WTC11 (cell line): ENCODE measurements around the gene SYNPO2. TPM values are rescaled to one million over a fixed set of nuclear protein-coding genes. Genes with fewer than 3 reads are reported as not detected.

Experiments
- ATAC-seq: fragments of 200-7000 bp; cut with Tn5 transposase; 2 replicates; pipeline ENCODE4 v1.10.0; 2021; ENCODE audit warnings: mild to moderate bottlenecking, moderate library complexity
- CTCF ChIA-PET: fragments of 300-600 bp; sonication (Branson Sonifier 250); formaldehyde crosslinking; loops from one replicate; lab custom pipeline; 2021; ENCODE audit warnings: antibody characterized with exemption; lab: Charles Lee
- POLR2A ChIA-PET: fragments of 350-600 bp; sonication (Branson Sonifier 250); formaldehyde crosslinking; loops from one replicate; lab custom pipeline; 2021; ENCODE audit warnings: antibody characterized with exemption; lab: Charles Lee
- DNase-seq: peaks from one replicate; pipeline ENCODE4 v3.0.0; 2021; ENCODE audit warnings: low spot score
- H3K27ac Mint-ChIP-seq: 2 replicates; pipeline ENCODE4 v1.8.0; 2021; ENCODE audit warnings: mixed read lengths
- H3K27me3 Mint-ChIP-seq: 2 replicates; pipeline ENCODE4 v1.8.0; 2021; ENCODE audit warnings: low read depth, mild to moderate bottlenecking, moderate library complexity, mixed read lengths
- H3K36me3 Mint-ChIP-seq: 2 replicates; pipeline ENCODE4 v1.8.0; 2021; ENCODE audit warnings: mixed read lengths
- H3K4me1 Mint-ChIP-seq: 2 replicates; pipeline ENCODE4 v1.8.0; 2022; ENCODE audit warnings: mixed read lengths
- H3K4me3 Mint-ChIP-seq: 2 replicates; pipeline ENCODE4 v1.8.0; 2021; ENCODE audit warnings: mild to moderate bottlenecking, moderate library complexity, mixed read lengths
- H3K9me3 Mint-ChIP-seq: 2 replicates; pipeline ENCODE4 v1.8.0; 2021; ENCODE audit warnings: mixed read lengths
- AFF4 ChIP-seq: sonication (generic); formaldehyde crosslinking; IDR thresholded peaks from 2 replicates; pipeline ENCODE4 v1.8.1; 2023; ENCODE audit warnings: mild to moderate bottlenecking, missing genetic modification reagents, borderline replicate concordance
- CBFB ChIP-seq: sonication (generic); formaldehyde crosslinking; IDR thresholded peaks from 2 replicates; pipeline ENCODE4 v1.8.1; 2022; ENCODE audit warnings: mild to moderate bottlenecking, low read depth, missing genetic modification reagents
- CREM ChIP-seq: sonication (generic); formaldehyde crosslinking; IDR thresholded peaks from 2 replicates; pipeline ENCODE4 v1.8.1; 2022; ENCODE audit warnings: mild to moderate bottlenecking, missing genetic modification reagents, moderate library complexity
- GTF2I ChIP-seq: fragments of 250-450 bp; sonication (Bioruptor Pico); conservative IDR thresholded peaks from 2 replicates; pipeline ENCODE4 v1.4.0; 2021; ENCODE audit warnings: mild to moderate bottlenecking
- JUN ChIP-seq: sonication (generic); formaldehyde crosslinking; IDR thresholded peaks from 2 replicates; pipeline ENCODE4 v1.8.0; 2023; ENCODE audit warnings: mild to moderate bottlenecking, missing genetic modification reagents
- OVOL2 ChIP-seq: fragments of 250-450 bp; sonication (Bioruptor Pico); IDR thresholded peaks from 2 replicates; pipeline ENCODE4 v1.9.0; 2021; ENCODE audit warnings: mild to moderate bottlenecking, borderline replicate concordance
- RORB ChIP-seq: fragments of 250-450 bp; sonication (Bioruptor Pico); IDR thresholded peaks from 2 replicates; pipeline ENCODE4 v1.9.0; 2021; ENCODE audit warnings: mild to moderate bottlenecking
- TEAD1 ChIP-seq: sonication (generic); formaldehyde crosslinking; IDR thresholded peaks from 2 replicates; pipeline ENCODE4 v1.8.0; 2022; ENCODE audit warnings: mild to moderate bottlenecking, missing genetic modification reagents
- TEAD4 ChIP-seq: sonication (generic); formaldehyde crosslinking; IDR thresholded peaks from 2 replicates; pipeline ENCODE4 v1.8.0; 2022; ENCODE audit warnings: mild to moderate bottlenecking, missing genetic modification reagents
- TP53 ChIP-seq: sonication (generic); formaldehyde crosslinking; IDR thresholded peaks from 2 replicates; pipeline ENCODE4 v1.8.1; 2023; ENCODE audit warnings: mild to moderate bottlenecking, missing genetic modification reagents
- ZMAT4 ChIP-seq: fragments of 250-450 bp; sonication (Bioruptor Pico); IDR thresholded peaks from 2 replicates; pipeline ENCODE4 v1.9.0; 2021; ENCODE audit warnings: mild to moderate bottlenecking
- ZNF219 ChIP-seq: sonication (generic); formaldehyde crosslinking; IDR thresholded peaks from 2 replicates; pipeline ENCODE4 v1.8.0; 2023; ENCODE audit warnings: missing genetic modification reagents, mild to moderate bottlenecking, borderline replicate concordance
- ZNF232 ChIP-seq: sonication (generic); formaldehyde crosslinking; IDR thresholded peaks from 2 replicates; pipeline ENCODE4 v1.8.0; 2022; ENCODE audit warnings: mild to moderate bottlenecking, missing genetic modification reagents
- ZNF532 ChIP-seq: fragments of 250-450 bp; sonication (Bioruptor Pico); IDR thresholded peaks from 2 replicates; pipeline ENCODE4 v1.9.0; 2021; ENCODE audit warnings: mild to moderate bottlenecking, borderline replicate concordance
- total RNA-seq: library from RNA; stranded (reverse); gene quantifications from 3 replicates; pipeline ENCODE4 v1.2.3, GENCODE V29; 2021
- TF ChIP-seq, protein P1 (sequence below): fragments of 200-600 bp; IDR thresholded peaks from 2 replicates; pipeline ENCODE4 v1.8.0; 2022; ENCODE audit warnings: antibody characterized with exemption
- TF ChIP-seq, protein P2 (sequence below): sonication (generic); formaldehyde crosslinking; IDR thresholded peaks from 2 replicates; pipeline ENCODE4 v1.8.1; 2022; ENCODE audit warnings: low read depth, missing genetic modification reagents, borderline replicate concordance
- TF ChIP-seq, protein P3 (sequence below): sonication (generic); formaldehyde crosslinking; IDR thresholded peaks from 2 replicates; pipeline ENCODE4 v1.8.0; 2022; ENCODE audit warnings: mild to moderate bottlenecking, missing genetic modification reagents
- TF ChIP-seq, protein P4 (sequence below): sonication (generic); formaldehyde crosslinking; IDR thresholded peaks from 2 replicates; pipeline ENCODE4 v1.8.0; 2023; ENCODE audit warnings: missing genetic modification reagents

Gene SYNPO2
- total RNA-seq, 1 experiment from 2014 or later = 1.9 TPM

- no peaks in the 10 kb centered on the region for H3K36me3 Mint-ChIP-seq
- H3K9me3 Mint-ChIP-seq = peaks cover 12% of the 10 kb centered on the region; the same call in 1 of the 2 replicates
- TF ChIP-seq ZNF219 (no peak), ZNF232 (CRISPR knock-in tag) (no peak), TEAD4 (CRISPR knock-in tag) (no peak), CREM (CRISPR knock-in tag) (no peak), CBFB (CRISPR knock-in tag) (no peak), TP53 (CRISPR knock-in tag) (no peak), OVOL2 (CRISPR knock-in tag) (no peak), ZNF532 (CRISPR knock-in tag) (no peak), JUN (CRISPR knock-in tag) (no peak), TEAD1 (CRISPR knock-in tag) (no peak)
- TF ChIP-seq, protein P1, sequence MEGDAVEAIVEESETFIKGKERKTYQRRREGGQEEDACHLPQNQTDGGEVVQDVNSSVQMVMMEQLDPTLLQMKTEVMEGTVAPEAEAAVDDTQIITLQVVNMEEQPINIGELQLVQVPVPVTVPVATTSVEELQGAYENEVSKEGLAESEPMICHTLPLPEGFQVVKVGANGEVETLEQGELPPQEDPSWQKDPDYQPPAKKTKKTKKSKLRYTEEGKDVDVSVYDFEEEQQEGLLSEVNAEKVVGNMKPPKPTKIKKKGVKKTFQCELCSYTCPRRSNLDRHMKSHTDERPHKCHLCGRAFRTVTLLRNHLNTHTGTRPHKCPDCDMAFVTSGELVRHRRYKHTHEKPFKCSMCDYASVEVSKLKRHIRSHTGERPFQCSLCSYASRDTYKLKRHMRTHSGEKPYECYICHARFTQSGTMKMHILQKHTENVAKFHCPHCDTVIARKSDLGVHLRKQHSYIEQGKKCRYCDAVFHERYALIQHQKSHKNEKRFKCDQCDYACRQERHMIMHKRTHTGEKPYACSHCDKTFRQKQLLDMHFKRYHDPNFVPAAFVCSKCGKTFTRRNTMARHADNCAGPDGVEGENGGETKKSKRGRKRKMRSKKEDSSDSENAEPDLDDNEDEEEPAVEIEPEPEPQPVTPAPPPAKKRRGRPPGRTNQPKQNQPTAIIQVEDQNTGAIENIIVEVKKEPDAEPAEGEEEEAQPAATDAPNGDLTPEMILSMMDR = no peak
- TF ChIP-seq, protein P2, sequence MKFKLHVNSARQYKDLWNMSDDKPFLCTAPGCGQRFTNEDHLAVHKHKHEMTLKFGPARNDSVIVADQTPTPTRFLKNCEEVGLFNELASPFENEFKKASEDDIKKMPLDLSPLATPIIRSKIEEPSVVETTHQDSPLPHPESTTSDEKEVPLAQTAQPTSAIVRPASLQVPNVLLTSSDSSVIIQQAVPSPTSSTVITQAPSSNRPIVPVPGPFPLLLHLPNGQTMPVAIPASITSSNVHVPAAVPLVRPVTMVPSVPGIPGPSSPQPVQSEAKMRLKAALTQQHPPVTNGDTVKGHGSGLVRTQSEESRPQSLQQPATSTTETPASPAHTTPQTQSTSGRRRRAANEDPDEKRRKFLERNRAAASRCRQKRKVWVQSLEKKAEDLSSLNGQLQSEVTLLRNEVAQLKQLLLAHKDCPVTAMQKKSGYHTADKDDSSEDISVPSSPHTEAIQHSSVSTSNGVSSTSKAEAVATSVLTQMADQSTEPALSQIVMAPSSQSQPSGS (CRISPR knock-in tag) = no peak
- TF ChIP-seq, protein P3, sequence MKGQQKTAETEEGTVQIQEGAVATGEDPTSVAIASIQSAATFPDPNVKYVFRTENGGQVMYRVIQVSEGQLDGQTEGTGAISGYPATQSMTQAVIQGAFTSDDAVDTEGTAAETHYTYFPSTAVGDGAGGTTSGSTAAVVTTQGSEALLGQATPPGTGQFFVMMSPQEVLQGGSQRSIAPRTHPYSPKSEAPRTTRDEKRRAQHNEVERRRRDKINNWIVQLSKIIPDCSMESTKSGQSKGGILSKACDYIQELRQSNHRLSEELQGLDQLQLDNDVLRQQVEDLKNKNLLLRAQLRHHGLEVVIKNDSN = no peak
- H3K27me3 Mint-ChIP-seq = no peaks in the 10 kb centered on the region
- ChIA-PET CTCF (no interaction called here), POLR2A (no interaction called here)
- no peak for ATAC-seq
- no peak for DNase-seq
- H3K4me3 Mint-ChIP-seq = no peak overlapping the region
- no peak overlapping the region for H3K27ac Mint-ChIP-seq
- peaks cover 24% of the 10 kb centered on the region for H3K4me1 Mint-ChIP-seq
These were observed 104.7 kb downstream of the SYNPO2 start for GRCh38 chr4:118993333-118993732.

- no peak for DNase-seq
- peaks cover 12% of the 10 kb centered on the region; the same call in 1 of the 2 replicates for H3K9me3 Mint-ChIP-seq
- POLR2A ChIA-PET = interaction anchor here (0.6 kb wide), 1 partner anchor 361 kb away, joined by 5 read pairs; no protein-coding TSS in a partner anchor
- TF ChIP-seq AFF4 (no peak), ZMAT4 (CRISPR knock-in tag) (no peak), RORB (no peak), GTF2I (CRISPR knock-in tag) (no peak)
- TF ChIP-seq, protein P4, sequence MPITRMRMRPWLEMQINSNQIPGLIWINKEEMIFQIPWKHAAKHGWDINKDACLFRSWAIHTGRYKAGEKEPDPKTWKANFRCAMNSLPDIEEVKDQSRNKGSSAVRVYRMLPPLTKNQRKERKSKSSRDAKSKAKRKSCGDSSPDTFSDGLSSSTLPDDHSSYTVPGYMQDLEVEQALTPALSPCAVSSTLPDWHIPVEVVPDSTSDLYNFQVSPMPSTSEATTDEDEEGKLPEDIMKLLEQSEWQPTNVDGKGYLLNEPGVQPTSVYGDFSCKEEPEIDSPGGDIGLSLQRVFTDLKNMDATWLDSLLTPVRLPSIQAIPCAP (CRISPR knock-in tag) = no peak
These were observed 105.4 kb downstream of the SYNPO2 start for GRCh38 chr4:118994030-118994429.

More at GRCh38 chr4:118994030-118994429, 105.4 kb downstream of the SYNPO2 start:
- no peaks in the 10 kb centered on the region for H3K36me3 Mint-ChIP-seq
- ATAC-seq = no peak
- CTCF ChIA-PET = no interaction called here
- H3K4me1 Mint-ChIP-seq = peaks cover 27% of the 10 kb centered on the region
- H3K27me3 Mint-ChIP-seq = no peaks in the 10 kb centered on the region
- no peak overlapping the region for H3K4me3 Mint-ChIP-seq
- no peak overlapping the region for H3K27ac Mint-ChIP-seq
